ENCODE measurements around the gene BAK1. TPM values are rescaled to one million over a fixed set of nuclear protein-coding genes. Genes with fewer than 3 reads are reported as not detected.

The BAK1 gene
- polyA plus RNA-seq, 1 donor from 2014 or later = 15.4 TPM

GRCh38 chr6:33620158-33620855, 40.2 kb upstream of the BAK1 start:
- H3K9ac ChIP-seq (ENCODE audit: low read length) = no peak overlapping the region
- TF ChIP-seq SMC3 (conservative IDR thresholded peaks at IDR 0.05; ENCODE audit: poor library complexity) (no peak), EZH2 (IDR thresholded peaks at IDR 0.05; ENCODE audit: borderline replicate concordance, insufficient read depth, low read length, poor library complexity, severe bottlenecking) (peak; percentile 88)
- H3K9me2 ChIP-seq (ENCODE audit: insufficient read depth, low read length) = no peaks in the 10 kb centered on the region
- H4K20me1 ChIP-seq (ENCODE audit: insufficient read depth) = no peaks in the 10 kb centered on the region
- H3K4me2 ChIP-seq (ENCODE audit: low read length) = no peak overlapping the region
- H3K27ac ChIP-seq (ENCODE audit: low read length) = no peak overlapping the region
- no peak overlapping the region for H2AFZ ChIP-seq (ENCODE audit: low read depth, low read length)
- peaks cover 58% of the 10 kb centered on the region for H3K27me3 ChIP-seq (ENCODE audit: insufficient read depth, low read depth, low read length)
- no peaks in the 10 kb centered on the region for H3K9me3 ChIP-seq (ENCODE audit: low read length)
- H3K36me3 ChIP-seq (ENCODE audit: insufficient read depth, low read length) = no peaks in the 10 kb centered on the region
- H3K4me3 ChIP-seq (ENCODE audit: low read length) = peak overlapping the region; percentile 60
- H3K79me2 ChIP-seq (replicated peaks; ENCODE audit: insufficient read depth, low read length) = no peaks in the 10 kb centered on the region
- H3F3A ChIP-seq (ENCODE audit: insufficient read depth, low read length, poor library complexity, severe bottlenecking) = no peaks in the 10 kb centered on the region

GRCh38 chr6:33619166-33619840, 39.2 kb upstream of the BAK1 start:
- H3K27me3 ChIP-seq (ENCODE audit: insufficient read depth, low read depth, low read length) = peaks cover 58% of the 10 kb centered on the region
- no peak for TF ChIP-seq TAF1 (IDR thresholded peaks at IDR 0.05; ENCODE audit: low read depth)
- TF ChIP-seq MXI1 (conservative IDR thresholded peaks at IDR 0.05; ENCODE audit: poor library complexity, severe bottlenecking) = no peak
- TF ChIP-seq SMC3 (conservative IDR thresholded peaks at IDR 0.05; ENCODE audit: poor library complexity) = no peak
- TF ChIP-seq POLR2AphosphoS5 (IDR thresholded peaks at IDR 0.05) = no peak
- H3K4me2 ChIP-seq (ENCODE audit: low read length) = no peak overlapping the region
- no peak overlapping the region for H3K27ac ChIP-seq (ENCODE audit: low read length)
- H3K9ac ChIP-seq (ENCODE audit: low read length) = no peak overlapping the region
- no peak overlapping the region for H3K4me3 ChIP-seq (ENCODE audit: low read length)
- H3F3A ChIP-seq (ENCODE audit: insufficient read depth, low read length, poor library complexity, severe bottlenecking) = no peaks in the 10 kb centered on the region
- H4K20me1 ChIP-seq (ENCODE audit: insufficient read depth) = no peaks in the 10 kb centered on the region
- no peak overlapping the region for H2AFZ ChIP-seq (ENCODE audit: low read depth, low read length)
- H3K9me3 ChIP-seq (ENCODE audit: low read length) = no peaks in the 10 kb centered on the region
- no peaks in the 10 kb centered on the region for H3K36me3 ChIP-seq (ENCODE audit: insufficient read depth, low read length)
- H3K9me2 ChIP-seq (ENCODE audit: insufficient read depth, low read length) = no peaks in the 10 kb centered on the region
- no peaks in the 10 kb centered on the region for H3K79me2 ChIP-seq (replicated peaks; ENCODE audit: insufficient read depth, low read length)

GRCh38 chr6:33616913-33617312, 36.8 kb upstream of the BAK1 start:
- H3K4me3 ChIP-seq (ENCODE audit: low read length) = no peak overlapping the region
- H3F3A ChIP-seq (ENCODE audit: insufficient read depth, low read length, poor library complexity, severe bottlenecking) = no peaks in the 10 kb centered on the region
- H4K20me1 ChIP-seq (ENCODE audit: insufficient read depth) = no peaks in the 10 kb centered on the region
- peaks cover 35% of the 10 kb centered on the region for H3K27me3 ChIP-seq (ENCODE audit: insufficient read depth, low read depth, low read length)
- H3K4me2 ChIP-seq (ENCODE audit: low read length) = no peak overlapping the region
- H3K79me2 ChIP-seq (replicated peaks; ENCODE audit: insufficient read depth, low read length) = no peaks in the 10 kb centered on the region
- no peak overlapping the region for H3K27ac ChIP-seq (ENCODE audit: low read length)
- no peak overlapping the region for H3K9ac ChIP-seq (ENCODE audit: low read length)
- H3K9me3 ChIP-seq (ENCODE audit: low read length) = no peaks in the 10 kb centered on the region
- no peaks in the 10 kb centered on the region for H3K36me3 ChIP-seq (ENCODE audit: insufficient read depth, low read length)
- H3K9me2 ChIP-seq (ENCODE audit: insufficient read depth, low read length) = no peaks in the 10 kb centered on the region
- TF ChIP-seq REST (IDR thresholded peaks at IDR 0.05; ENCODE audit: borderline replicate concordance) (no peak), EP300 (conservative IDR thresholded peaks at IDR 0.05; ENCODE audit: poor library complexity, severe bottlenecking) (no peak), SMC3 (conservative IDR thresholded peaks at IDR 0.05; ENCODE audit: poor library complexity) (no peak), MXI1 (conservative IDR thresholded peaks at IDR 0.05; ENCODE audit: poor library complexity, severe bottlenecking) (no peak), RAD21 (conservative IDR thresholded peaks at IDR 0.05) (no peak), EZH2 (IDR thresholded peaks at IDR 0.05; ENCODE audit: borderline replicate concordance, insufficient read depth, low read length, poor library complexity, severe bottlenecking) (no peak), CTCF (IDR thresholded peaks at IDR 0.05; ENCODE audit: poor library complexity, severe bottlenecking) (no peak), TAF1 (IDR thresholded peaks at IDR 0.05; ENCODE audit: low read depth) (no peak), POLR2AphosphoS5 (IDR thresholded peaks at IDR 0.05) (no peak)
- no peak overlapping the region for H2AFZ ChIP-seq (ENCODE audit: low read depth, low read length)

All from neural cell (in vitro differentiated cells).